Liver (tissue), 3 donors: ENCODE data around the gene WDR20.

Source experiments
- CTCF ChIP-seq: fragments of 150-350 bp; IDR thresholded peaks from 2 replicates; pipeline ENCODE4 v1.5.1; 2017; ENCODE audit warnings: improper control_type of control experiment, low read depth, low read length; ENCODE audit not compliant: missing input control
- JUND ChIP-seq, 2 donors: IDR thresholded peaks; 2 replicates each; pipeline ENCODE4 v1.6.1; 2016; ENCODE audit warnings: antibody characterized with exemption in 2 of 2
- REST ChIP-seq: IDR thresholded peaks from 2 replicates; pipeline ENCODE4 v1.6.1; 2016; ENCODE audit warnings: antibody characterized with exemption, mild to moderate bottlenecking
- RXRA ChIP-seq, 2 donors: IDR thresholded peaks; 2 replicates each; pipeline ENCODE4 v1.6.1; 2017 to 2018; ENCODE audit warnings: antibody characterized with exemption in 2 of 2, mild to moderate bottlenecking in 1 of 2
- SP1 ChIP-seq: IDR thresholded peaks from 2 replicates; pipeline ENCODE4 v1.6.1; 2018; ENCODE audit warnings: antibody characterized with exemption, mild to moderate bottlenecking
- YY1 ChIP-seq: IDR thresholded peaks from 2 replicates; pipeline ENCODE4 v1.6.1; 2016; ENCODE audit warnings: antibody characterized with exemption, mild to moderate bottlenecking
- donor health status: healthy.
- donor health status: healthy.

GRCh38 chr14:102181187-102181586, 41.5 kb downstream of the WDR20 start:
- TF ChIP-seq CTCF (no peak), SP1 (no peak), RXRA (IDR thresholded peaks at IDR 0.05) (no peak), JUND (IDR thresholded peaks at IDR 0.05) (no peak), REST (no peak), YY1 (no peak)
